Measurements from ENCODE around the gene PRAC1.

DNA sequence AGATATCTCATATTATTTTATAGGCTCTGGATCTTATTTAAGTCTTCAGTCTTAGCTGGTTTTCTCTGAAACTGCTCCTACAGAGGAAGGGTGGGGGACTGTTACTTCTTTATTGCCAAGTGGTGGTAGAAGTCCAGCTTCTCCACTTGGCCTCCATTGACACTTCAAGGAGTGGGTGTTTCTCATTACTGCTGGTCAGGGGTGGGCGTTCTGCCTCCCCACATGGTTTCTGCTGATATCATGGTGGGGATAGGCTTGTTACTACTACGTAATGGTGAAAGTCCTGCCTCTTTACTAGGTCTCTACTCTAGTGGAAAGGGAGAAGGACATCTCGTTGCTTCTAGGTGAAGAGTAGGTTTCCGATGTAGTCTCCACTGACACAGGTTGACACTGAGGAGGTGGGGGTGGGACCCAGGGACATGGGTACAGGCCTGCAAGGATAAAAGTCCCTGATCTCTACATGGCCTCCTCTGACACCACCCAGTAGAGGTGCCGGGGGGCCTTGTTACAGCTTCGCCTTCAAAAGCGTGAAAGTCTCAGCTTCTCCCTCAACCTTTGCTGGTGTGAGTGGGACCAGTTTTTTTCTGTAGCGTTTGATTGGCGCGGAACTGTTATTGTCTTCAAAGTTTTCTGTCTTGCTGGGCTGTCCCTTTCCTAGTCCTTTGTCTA lies 20.3 kb downstream of the PRAC1 start:
- TF ChIP-seq, protein P1, sequence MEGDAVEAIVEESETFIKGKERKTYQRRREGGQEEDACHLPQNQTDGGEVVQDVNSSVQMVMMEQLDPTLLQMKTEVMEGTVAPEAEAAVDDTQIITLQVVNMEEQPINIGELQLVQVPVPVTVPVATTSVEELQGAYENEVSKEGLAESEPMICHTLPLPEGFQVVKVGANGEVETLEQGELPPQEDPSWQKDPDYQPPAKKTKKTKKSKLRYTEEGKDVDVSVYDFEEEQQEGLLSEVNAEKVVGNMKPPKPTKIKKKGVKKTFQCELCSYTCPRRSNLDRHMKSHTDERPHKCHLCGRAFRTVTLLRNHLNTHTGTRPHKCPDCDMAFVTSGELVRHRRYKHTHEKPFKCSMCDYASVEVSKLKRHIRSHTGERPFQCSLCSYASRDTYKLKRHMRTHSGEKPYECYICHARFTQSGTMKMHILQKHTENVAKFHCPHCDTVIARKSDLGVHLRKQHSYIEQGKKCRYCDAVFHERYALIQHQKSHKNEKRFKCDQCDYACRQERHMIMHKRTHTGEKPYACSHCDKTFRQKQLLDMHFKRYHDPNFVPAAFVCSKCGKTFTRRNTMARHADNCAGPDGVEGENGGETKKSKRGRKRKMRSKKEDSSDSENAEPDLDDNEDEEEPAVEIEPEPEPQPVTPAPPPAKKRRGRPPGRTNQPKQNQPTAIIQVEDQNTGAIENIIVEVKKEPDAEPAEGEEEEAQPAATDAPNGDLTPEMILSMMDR (IDR thresholded peaks at IDR 0.05; ENCODE audit: extremely low read depth in 1 of 2, insufficient read depth in 1 of 2, low read depth in 1 of 2, low read length in 2 of 2) = no peak
- TF ChIP-seq POLR2A (IDR thresholded peaks at IDR 0.05; ENCODE audit: low read depth, low read length) = no peak
